ENCODE measurements around the gene USH2A. TPM values are rescaled to one million over a fixed set of nuclear protein-coding genes. Genes with fewer than 3 reads are reported as not detected.

Gene USH2A
- total and polyA plus RNA-seq, 8 donors: 0.03 to 0.06 (median 0.04) TPM; not detected in 2

DNA sequence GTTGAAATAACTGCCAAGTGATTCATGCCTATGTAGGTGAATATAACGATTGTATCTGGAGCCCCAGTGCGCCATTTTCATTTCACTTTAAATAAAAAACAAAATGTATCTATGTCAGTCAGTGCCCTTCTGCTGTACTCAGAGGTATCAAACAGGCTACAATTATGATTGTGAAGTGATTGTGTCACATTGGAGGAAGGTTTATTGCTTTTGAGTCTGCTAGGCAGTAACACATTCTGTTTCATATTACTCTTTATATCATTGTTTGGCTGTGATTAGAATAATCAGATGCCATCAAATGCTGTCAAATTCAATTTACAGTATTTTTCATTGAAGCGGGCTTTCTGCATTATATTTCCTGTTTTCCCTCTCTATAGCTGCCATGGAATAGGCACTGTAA, 684.2 kb downstream of the USH2A start:
- H3K9me3 ChIP-seq: peaks cover 0 to 9% of the 10 kb centered on the region in 2 donors
- intact Hi-C loops (cut with DNase I): no loop called here
- H3K4me1 ChIP-seq: no peaks in the 10 kb centered on the region
- H3K36me3 ChIP-seq: no peaks in the 10 kb centered on the region
- ATAC-seq (no peak), DNase-seq (no peak)
- H3K27ac ChIP-seq: no peak overlapping the region
- no peaks in the 10 kb centered on the region for H3K27me3 ChIP-seq
- no peak overlapping the region for H3K4me3 ChIP-seq
- no peak for TF ChIP-seq CTCF (IDR thresholded peaks at IDR 0.05)

DNA sequence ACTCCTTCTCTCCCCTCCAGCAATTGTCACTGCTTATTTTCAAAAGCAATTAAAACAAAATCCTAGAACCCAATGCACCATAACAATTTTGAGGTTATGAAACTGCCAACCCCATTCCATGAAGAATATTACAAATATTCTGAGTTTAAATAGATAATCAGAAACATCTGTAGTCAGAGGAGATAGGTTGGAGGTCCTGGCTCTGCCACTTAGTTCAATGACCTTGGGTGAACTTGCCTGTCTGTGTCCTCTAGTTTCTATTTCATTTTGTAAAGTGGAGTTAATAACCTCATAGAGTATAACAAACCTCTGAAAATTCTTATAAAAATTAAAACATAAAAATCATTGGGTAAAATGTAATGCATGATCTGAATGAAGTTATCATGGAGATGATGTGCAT, 691.5 kb downstream of the USH2A start:
- DNase-seq: no peak
- no peaks in the 10 kb centered on the region for H3K36me3 ChIP-seq
- H3K4me3 ChIP-seq: no peak overlapping the region
- H3K27me3 ChIP-seq: no peaks in the 10 kb centered on the region
- no peak overlapping the region for H3K27ac ChIP-seq
- no peak for ATAC-seq
- intact Hi-C loops (cut with DNase I): no loop called here
- peaks cover 0 to 15% of the 10 kb centered on the region in 2 donors for H3K9me3 ChIP-seq
- no peaks in the 10 kb centered on the region for H3K4me1 ChIP-seq
- no peak for TF ChIP-seq CTCF (IDR thresholded peaks at IDR 0.05)

GRCh38 chr1:215730600-215730999, 692.6 kb downstream of the USH2A start:
- no peak for TF ChIP-seq CTCF (IDR thresholded peaks at IDR 0.05)
- Histone ChIP-seq H3K4me3 (no peak overlapping the region), H3K27ac (no peak overlapping the region), H3K36me3 (no peaks in the 10 kb centered on the region), H3K9me3 (peaks cover 0 to 15% of the 10 kb centered on the region in 2 donors), H3K4me1 (no peaks in the 10 kb centered on the region), H3K27me3 (no peaks in the 10 kb centered on the region)
- DNase-seq: no peak
- no peak for ATAC-seq
- intact Hi-C loops (cut with DNase I): no loop called here

DNA sequence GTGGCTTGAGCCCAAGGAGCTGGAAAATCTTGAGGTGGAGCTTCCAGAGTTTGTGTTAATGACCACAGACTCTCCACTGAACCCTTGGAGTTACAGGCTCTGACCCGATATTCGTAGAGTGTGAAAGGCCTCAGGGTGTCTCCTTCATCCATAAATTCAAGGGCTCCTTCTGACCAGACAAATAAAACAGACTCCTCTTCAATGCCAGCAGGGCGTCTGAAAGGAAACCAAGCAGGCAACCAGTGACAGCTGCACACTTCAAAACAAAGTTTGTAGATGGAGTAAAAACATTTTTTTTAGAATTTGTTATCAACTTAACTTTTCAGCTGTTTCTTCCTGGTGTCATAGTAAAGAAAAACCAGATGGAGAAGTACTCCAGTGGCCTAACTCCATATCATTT, 695.1 kb downstream of the USH2A start:
- Histone ChIP-seq H3K27ac (no peak overlapping the region), H3K4me1 (no peaks in the 10 kb centered on the region), H3K36me3 (no peaks in the 10 kb centered on the region), H3K9me3 (no peaks in the 10 kb centered on the region), H3K27me3 (no peaks in the 10 kb centered on the region), H3K4me3 (no peak overlapping the region)
- intact Hi-C loops (cut with DNase I): no loop called here
- TF ChIP-seq CTCF (IDR thresholded peaks at IDR 0.05): no peak
- no peak for ATAC-seq
- no peak for DNase-seq

DNA sequence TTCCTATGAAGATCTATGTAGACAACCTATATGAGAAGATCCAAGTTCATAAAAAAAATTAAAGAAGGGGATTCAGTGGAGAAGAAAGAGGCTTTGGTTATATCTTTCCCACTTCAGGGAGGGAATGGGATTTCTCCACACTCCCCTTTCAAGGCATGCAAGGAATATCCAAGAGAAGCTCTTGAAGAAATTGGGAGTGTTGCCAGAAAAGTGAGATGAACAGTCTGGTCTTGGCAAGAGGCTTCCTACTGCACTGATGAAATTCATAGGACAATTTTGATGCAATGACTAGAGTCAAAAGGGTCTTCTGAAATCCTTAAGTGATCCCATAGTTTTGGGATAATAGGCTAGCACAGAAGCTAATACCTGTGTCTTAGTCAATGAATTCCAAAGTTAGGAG, 703.1 kb downstream of the USH2A start:
- no peaks in the 10 kb centered on the region for H3K4me1 ChIP-seq
- TF ChIP-seq CTCF (IDR thresholded peaks at IDR 0.05): no peak
- intact Hi-C loops (cut with DNase I): no loop called here
- no peak for ATAC-seq
- no peak overlapping the region for H3K4me3 ChIP-seq
- H3K36me3 ChIP-seq: no peaks in the 10 kb centered on the region
- DNase-seq: peak in 2 of 4 donors; percentile 7 to 30
- H3K9me3 ChIP-seq: no peaks in the 10 kb centered on the region
- no peaks in the 10 kb centered on the region for H3K27me3 ChIP-seq
- H3K27ac ChIP-seq: no peak overlapping the region

Data from left lung (tissue), 10 donors.